Hippocampal formation (tissue), 2 donors: Measurements from ENCODE around the gene RBM41.
"Not testable (repeated sequence)": the region's sequence is repeated elsewhere in the genome, so short reads cannot be mapped to it uniquely, and the experiment has no call there.

Source experiments
- DNase-seq, 2 donors: peaks; one replicate each; lab custom pipeline; 2025; lab: John Stamatoyannopoulos, UW

The RBM41 gene

GRCh38 chrX:107118322-107119147, at the start of gene RBM41:
Gene RBM41 (minus strand): TSS chrX:107118822. CDS start chrX:107118773, 49 bp downstream.
- peak; percentile 63 to 68 for DNase-seq

- DNase-seq = no peak
Measured at GRCh38 chrX:107168257-107168656, 49.6 kb upstream of the RBM41 start.

GRCh38 chrX:107167163-107167921, 48.7 kb upstream of the RBM41 start:
- DNase-seq = no peak

- not testable (repeated sequence) for DNase-seq
Measured at GRCh38 chrX:107157618-107158017, 39.0 kb upstream of the RBM41 start.

- DNase-seq = not testable (repeated sequence)
Measured at GRCh38 chrX:107155621-107156430, 37.2 kb upstream of the RBM41 start.

- DNase-seq = no peak
Measured at GRCh38 chrX:107154787-107155620, 36.4 kb upstream of the RBM41 start.

- no peak for DNase-seq
Measured at GRCh38 chrX:107153005-107153404, 34.4 kb upstream of the RBM41 start.

GRCh38 chrX:107146670-107147069, 28.0 kb upstream of the RBM41 start:
- DNase-seq = no peak

- DNase-seq = no peak
Measured at GRCh38 chrX:107135965-107136307, 17.3 kb upstream of the RBM41 start.

GRCh38 chrX:107135049-107135964, 16.7 kb upstream of the RBM41 start:
- DNase-seq = no peak

GRCh38 chrX:107123750-107124149, 5.1 kb upstream of the RBM41 start:
- DNase-seq = no peak

- no peak for DNase-seq
Measured at GRCh38 chrX:107119283-107119682, 661 bp upstream of the RBM41 start.

- peak in 1 of 2 donors; percentile 2 for DNase-seq
Measured at GRCh38 chrX:107117993-107118321, 665 bp downstream of the RBM41 start.

- no peak for DNase-seq
Measured at GRCh38 chrX:107107459-107107858, 11.2 kb downstream of the RBM41 start.

GRCh38 chrX:107102980-107103379, 15.6 kb downstream of the RBM41 start:
- no peak for DNase-seq

- no peak for DNase-seq
Measured at GRCh38 chrX:107076158-107076557, 42.5 kb downstream of the RBM41 start.

- DNase-seq = not testable (repeated sequence)
Measured at GRCh38 chrX:107057731-107058130, 60.9 kb downstream of the RBM41 start.

GRCh38 chrX:107054978-107055377, 63.6 kb downstream of the RBM41 start:
- DNase-seq = no peak

GRCh38 chrX:107050195-107050709, 68.4 kb downstream of the RBM41 start:
- no peak for DNase-seq

GRCh38 chrX:107047622-107048021, 71.0 kb downstream of the RBM41 start:
- DNase-seq = no peak
